Measurements from ENCODE around the gene FGFR1OP2. TPM values are rescaled to one million over a fixed set of nuclear protein-coding genes. Genes with fewer than 3 reads are reported as not detected.

The FGFR1OP2 gene
- polyA plus RNA-seq, 1 experiment, result 46.2 TPM

- no peak for DNase-seq (ENCODE audit: low read depth, low spot score)
- H3K4me3 ChIP-seq (ENCODE audit: low read depth, low read length), result no peak overlapping the region
- H3K27me3 ChIP-seq (ENCODE audit: control insufficient read depth, insufficient read depth, low read length), result no peaks in the 10 kb centered on the region
- TF ChIP-seq CTCF (IDR thresholded peaks at IDR 0.05; ENCODE audit: low read depth, low read length), result no peak
- CTCF ChIA-PET, result interaction anchor here (1.5 kb wide), 1 partner anchor 9 kb away, joined by 4 read pairs; no protein-coding TSS in a partner anchor
- POLR2A ChIA-PET, result no interaction called here
- no peak overlapping the region for H3K27ac ChIP-seq (ENCODE audit: low read depth, low read length)
- H3K9me3 ChIP-seq (ENCODE audit: control insufficient read depth, insufficient read depth, low read length), result no peaks in the 10 kb centered on the region
These were observed 68.7 kb downstream of the FGFR1OP2 start for GRCh38 chr12:27006797-27007467.

GRCh38 chr12:27008081-27008480 is 69.8 kb downstream of the FGFR1OP2 start:
- CTCF ChIA-PET, result no interaction called here
- H3K9me3 ChIP-seq (ENCODE audit: control insufficient read depth, insufficient read depth, low read length), result no peaks in the 10 kb centered on the region
- H3K27ac ChIP-seq (ENCODE audit: low read depth, low read length), result no peak overlapping the region
- DNase-seq (ENCODE audit: low read depth, low spot score), result no peak
- H3K4me3 ChIP-seq (ENCODE audit: low read depth, low read length), result no peak overlapping the region
- TF ChIP-seq CTCF (IDR thresholded peaks at IDR 0.05; ENCODE audit: low read depth, low read length), result no peak
- no peaks in the 10 kb centered on the region for H3K27me3 ChIP-seq (ENCODE audit: control insufficient read depth, insufficient read depth, low read length)
- POLR2A ChIA-PET, result no interaction called here

GRCh38 chr12:27009881-27010301 is 71.6 kb downstream of the FGFR1OP2 start:
- no peak for DNase-seq (ENCODE audit: low read depth, low spot score)
- CTCF ChIA-PET, result interaction anchor here (2.5 kb wide), 1 partner anchor 295 kb away, joined by 8 read pairs; no protein-coding TSS in a partner anchor
- H3K9me3 ChIP-seq (ENCODE audit: control insufficient read depth, insufficient read depth, low read length), result no peaks in the 10 kb centered on the region
- no peak overlapping the region for H3K4me3 ChIP-seq (ENCODE audit: low read depth, low read length)
- POLR2A ChIA-PET, result no interaction called here
- no peak for TF ChIP-seq CTCF (IDR thresholded peaks at IDR 0.05; ENCODE audit: low read depth, low read length)
- no peak overlapping the region for H3K27ac ChIP-seq (ENCODE audit: low read depth, low read length)
- no peaks in the 10 kb centered on the region for H3K27me3 ChIP-seq (ENCODE audit: control insufficient read depth, insufficient read depth, low read length)

GRCh38 chr12:27012239-27012981 is 74.1 kb downstream of the FGFR1OP2 start:
- H3K27ac ChIP-seq (ENCODE audit: low read depth, low read length), result no peak overlapping the region
- H3K9me3 ChIP-seq (ENCODE audit: control insufficient read depth, insufficient read depth, low read length), result no peaks in the 10 kb centered on the region
- no peaks in the 10 kb centered on the region for H3K27me3 ChIP-seq (ENCODE audit: control insufficient read depth, insufficient read depth, low read length)
- TF ChIP-seq CTCF (IDR thresholded peaks at IDR 0.05; ENCODE audit: low read depth, low read length), result no peak
- no peak overlapping the region; the same call in 1 of the 2 replicates for H3K4me3 ChIP-seq (ENCODE audit: low read depth, low read length)
- POLR2A ChIA-PET, result no interaction called here
- DNase-seq (ENCODE audit: low read depth, low spot score), result no peak
- CTCF ChIA-PET, result interaction anchor here (0.5 to 2.5 kb wide), 5 partner anchors 31 to 311 kb away, joined by 3 to 8 read pairs (median 4); no protein-coding TSS in a partner anchor

- ChIA-PET CTCF (interaction anchor here (0.6 to 0.9 kb wide), 2 partner anchors 213 to 311 kb away, joined by 3 to 4 read pairs; no protein-coding TSS in a partner anchor), POLR2A (no interaction called here)
- Histone ChIP-seq H3K4me3 (ENCODE audit: low read depth, low read length) (no peak overlapping the region), H3K27me3 (ENCODE audit: control insufficient read depth, insufficient read depth, low read length) (no peaks in the 10 kb centered on the region), H3K9me3 (ENCODE audit: control insufficient read depth, insufficient read depth, low read length) (no peaks in the 10 kb centered on the region), H3K27ac (ENCODE audit: low read depth, low read length) (no peak overlapping the region)
- no peak for TF ChIP-seq CTCF (IDR thresholded peaks at IDR 0.05; ENCODE audit: low read depth, low read length)
- no peak for DNase-seq (ENCODE audit: low read depth, low spot score)
These were observed 74.6 kb downstream of the FGFR1OP2 start for GRCh38 chr12:27012982-27013255.

Measured in AG04450 (cell line).